DND-41 (cell line): ENCODE data around the gene CNTNAP5.

ENCODE experiments used
- ATAC-seq: fragments of 200-7000 bp; cut with Tn5 transposase; 3 replicates; pipeline ENCODE4 v1.9.1; 2021; ENCODE audit warnings: low read depth; ENCODE audit not compliant: insufficient read depth
- DNase-seq: peaks from one replicate; pipeline ENCODE4 v3.0.0-alpha.2; 2020
- H2AFZ ChIP-seq: 2 replicates; pipeline ENCODE4 v1.6.0; 2012; ENCODE audit warnings: low read depth, low read length
- H3K27ac ChIP-seq: 2 replicates; pipeline ENCODE4 v1.5.1; 2012; ENCODE audit warnings: low read length, inconsistent platforms
- H3K27me3 ChIP-seq: fragments of 200-600 bp; sonication (generic); 2 replicates; pipeline ENCODE4 v1.6.0; 2012; ENCODE audit warnings: low read length, mild to moderate bottlenecking, inconsistent platforms; ENCODE audit not compliant: insufficient read depth, poor library complexity
- H3K36me3 ChIP-seq: 2 replicates; pipeline ENCODE4 v1.5.1; 2012; ENCODE audit warnings: low read length, inconsistent platforms; ENCODE audit not compliant: insufficient read depth
- H3K4me1 ChIP-seq: 2 replicates; pipeline ENCODE4 v1.5.1; 2012; ENCODE audit warnings: mild to moderate bottlenecking, low read length; ENCODE audit not compliant: insufficient read depth
- H3K4me2 ChIP-seq: 2 replicates; pipeline ENCODE4 v1.6.0; 2012; ENCODE audit warnings: mild to moderate bottlenecking, moderate library complexity, low read length, inconsistent platforms; ENCODE audit not compliant: insufficient read depth
- H3K4me3 ChIP-seq, 2 experiments: fragments of 200-600 bp in 1 of 2; shearing (Covaris generic) in 1 of 2; 2 replicates each; pipeline ENCODE4 v1.5.1; 2012 to 2016; ENCODE audit warnings: inconsistent platforms in 2 of 2, low read length in 2 of 2, mild to moderate bottlenecking in 2 of 2, low read depth in 1 of 2, moderate library complexity in 1 of 2
- H3K79me2 ChIP-seq: 2 replicates; pipeline ENCODE4 v1.6.0; 2012; ENCODE audit warnings: low read length, inconsistent platforms; ENCODE audit not compliant: insufficient read depth
- H3K9ac ChIP-seq: 2 replicates; pipeline ENCODE4 v1.6.0; 2012; ENCODE audit warnings: low read depth, mild to moderate bottlenecking, inconsistent platforms, low read length, moderate library complexity
- H3K9me3 ChIP-seq: 2 replicates; pipeline ENCODE4 v1.5.1; 2012; ENCODE audit warnings: low read length, moderate library complexity, mild to moderate bottlenecking, inconsistent platforms; ENCODE audit not compliant: insufficient read depth, severe bottlenecking
- H4K20me1 ChIP-seq: 2 replicates; pipeline ENCODE4 v1.6.0; 2012; ENCODE audit warnings: low read length; ENCODE audit not compliant: insufficient read depth
- CTCF ChIP-seq: IDR thresholded peaks from 2 replicates; pipeline ENCODE4 v1.5.1; 2012; ENCODE audit warnings: borderline replicate concordance, low read length, moderate library complexity, mild to moderate bottlenecking; ENCODE audit not compliant: poor library complexity, severe bottlenecking; ENCODE audit errors: extremely low read depth
- EZH2 ChIP-seq: IDR thresholded peaks from 3 replicates; pipeline ENCODE4 v1.6.1; 2012; ENCODE audit warnings: borderline replicate concordance, low read depth, mild to moderate bottlenecking, moderate library complexity, low read length, inconsistent platforms; ENCODE audit not compliant: severe bottlenecking

Gene CNTNAP5

GRCh38 chr2:124323321-124323720, 298.2 kb downstream of the CNTNAP5 start:
- no peaks in the 10 kb centered on the region for H3K27me3 ChIP-seq
- no peaks in the 10 kb centered on the region for H3K36me3 ChIP-seq
- H4K20me1 ChIP-seq: no peaks in the 10 kb centered on the region
- H3K4me1 ChIP-seq: no peaks in the 10 kb centered on the region
- no peak for DNase-seq
- no peak overlapping the region for H3K4me3 ChIP-seq
- H3K79me2 ChIP-seq: no peaks in the 10 kb centered on the region
- H2AFZ ChIP-seq: no peak overlapping the region
- no peak for ATAC-seq
- H3K27ac ChIP-seq: no peak overlapping the region
- no peak for TF ChIP-seq CTCF
- TF ChIP-seq EZH2: no peak
- H3K4me2 ChIP-seq: no peak overlapping the region
- no peaks in the 10 kb centered on the region for H3K9me3 ChIP-seq
- H3K9ac ChIP-seq: no peak overlapping the region

DNA sequence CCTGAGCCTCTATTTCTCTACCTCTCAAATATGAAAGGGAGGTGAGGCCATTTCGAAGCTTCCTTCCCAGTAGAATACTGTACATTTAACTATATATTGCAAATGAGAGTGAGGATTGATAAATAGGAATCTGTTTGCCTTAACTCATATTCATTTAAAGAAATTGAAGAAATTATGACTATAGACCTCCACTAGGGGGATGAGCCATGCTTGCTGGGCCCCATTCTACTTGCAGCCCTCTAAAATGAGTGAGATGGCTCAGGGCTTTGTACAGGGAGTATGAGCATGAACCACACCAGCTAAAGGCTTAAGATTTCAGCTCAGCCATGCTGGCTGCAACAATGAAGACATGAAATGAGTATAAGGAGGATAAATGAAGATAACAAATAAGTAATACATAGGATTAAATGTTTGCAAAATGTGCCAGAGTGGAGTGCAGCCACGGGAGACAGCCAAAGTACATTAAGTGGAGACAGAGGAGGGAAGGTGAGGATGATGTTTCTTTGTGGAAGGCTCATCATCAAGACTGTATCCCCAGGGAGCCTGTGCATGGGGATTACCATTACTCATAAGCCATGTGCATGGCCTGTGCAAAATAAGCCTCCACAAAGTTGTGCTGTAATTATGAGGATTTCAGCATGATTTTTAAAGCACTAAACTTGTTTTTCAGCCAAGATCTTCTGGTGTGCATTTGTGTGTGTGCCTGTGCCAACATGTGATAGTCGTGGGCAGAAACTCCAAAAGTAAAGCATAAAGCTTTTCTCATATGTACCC, 300.8 kb downstream of the CNTNAP5 start:
- Histone ChIP-seq H3K9ac (no peak overlapping the region), H3K9me3 (no peaks in the 10 kb centered on the region), H3K36me3 (no peaks in the 10 kb centered on the region), H3K79me2 (no peaks in the 10 kb centered on the region), H3K4me3 (no peak overlapping the region), H3K4me1 (no peaks in the 10 kb centered on the region), H3K27ac (no peak overlapping the region), H3K4me2 (no peak overlapping the region), H4K20me1 (no peaks in the 10 kb centered on the region), H2AFZ (no peak overlapping the region), H3K27me3 (no peaks in the 10 kb centered on the region)
- no peak for ATAC-seq
- TF ChIP-seq CTCF (peak; percentile 18), EZH2 (no peak)
- DNase-seq: no peak

- H3K27me3 ChIP-seq: no peaks in the 10 kb centered on the region
- H3K36me3 ChIP-seq: no peaks in the 10 kb centered on the region
- H3K4me2 ChIP-seq: no peak overlapping the region
- H3K79me2 ChIP-seq: no peaks in the 10 kb centered on the region
- H3K4me3 ChIP-seq: no peak overlapping the region
- H2AFZ ChIP-seq: no peak overlapping the region
- H3K4me1 ChIP-seq: no peaks in the 10 kb centered on the region
- TF ChIP-seq EZH2 (no peak), CTCF (no peak)
- H4K20me1 ChIP-seq: no peaks in the 10 kb centered on the region
- ATAC-seq (no peak), DNase-seq (no peak)
- H3K9me3 ChIP-seq: no peaks in the 10 kb centered on the region
- no peak overlapping the region for H3K9ac ChIP-seq
- no peak overlapping the region for H3K27ac ChIP-seq
Measured at GRCh38 chr2:124327303-124327702, 302.2 kb downstream of the CNTNAP5 start.

DNA sequence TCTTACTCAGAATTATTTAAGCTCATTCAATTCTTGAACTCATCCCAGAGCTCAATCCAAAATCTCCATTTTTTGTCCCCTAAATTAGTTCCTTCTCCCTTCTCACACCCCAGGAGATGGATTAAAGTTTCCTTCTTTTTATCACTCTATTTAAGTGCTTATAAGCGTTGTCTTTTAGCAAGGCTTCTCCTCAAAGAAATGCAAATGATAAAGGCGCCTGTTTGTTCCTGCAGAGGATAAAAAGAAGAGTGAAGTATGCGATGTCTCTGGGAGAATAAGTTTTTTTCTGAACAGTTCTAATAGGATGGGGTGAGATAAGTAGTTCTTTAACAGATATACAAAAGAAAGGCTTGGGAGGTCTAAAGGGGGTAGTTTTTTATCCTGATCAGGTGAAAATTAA, 303.3 kb downstream of the CNTNAP5 start:
- DNase-seq (no peak), ATAC-seq (no peak)
- no peaks in the 10 kb centered on the region for H3K4me1 ChIP-seq
- H3K79me2 ChIP-seq: no peaks in the 10 kb centered on the region
- TF ChIP-seq CTCF: no peak
- TF ChIP-seq EZH2: no peak
- H3K4me3 ChIP-seq: no peak overlapping the region
- no peak overlapping the region for H3K9ac ChIP-seq
- no peak overlapping the region for H3K27ac ChIP-seq
- H3K36me3 ChIP-seq: no peaks in the 10 kb centered on the region
- no peak overlapping the region for H3K4me2 ChIP-seq
- no peak overlapping the region for H2AFZ ChIP-seq
- no peaks in the 10 kb centered on the region for H3K27me3 ChIP-seq
- no peaks in the 10 kb centered on the region for H4K20me1 ChIP-seq
- no peaks in the 10 kb centered on the region for H3K9me3 ChIP-seq
